DND-41 (cell line): Measurements from ENCODE around the gene MYADM.

ENCODE experiments used
- ATAC-seq: fragments of 200-7000 bp; cut with Tn5 transposase; 3 replicates; pipeline ENCODE4 v1.9.1; 2021; ENCODE audit warnings: low read depth; ENCODE audit not compliant: insufficient read depth
- DNase-seq: peaks from one replicate; pipeline ENCODE4 v3.0.0-alpha.2; 2020
- H2AFZ ChIP-seq: 2 replicates; pipeline ENCODE4 v1.6.0; 2012; ENCODE audit warnings: low read depth, low read length
- H3K27ac ChIP-seq: 2 replicates; pipeline ENCODE4 v1.5.1; 2012; ENCODE audit warnings: low read length, inconsistent platforms
- H3K27me3 ChIP-seq: fragments of 200-600 bp; sonication (generic); 2 replicates; pipeline ENCODE4 v1.6.0; 2012; ENCODE audit warnings: low read length, mild to moderate bottlenecking, inconsistent platforms; ENCODE audit not compliant: insufficient read depth, poor library complexity
- H3K36me3 ChIP-seq: 2 replicates; pipeline ENCODE4 v1.5.1; 2012; ENCODE audit warnings: low read length, inconsistent platforms; ENCODE audit not compliant: insufficient read depth
- H3K4me1 ChIP-seq: 2 replicates; pipeline ENCODE4 v1.5.1; 2012; ENCODE audit warnings: mild to moderate bottlenecking, low read length; ENCODE audit not compliant: insufficient read depth
- H3K4me2 ChIP-seq: 2 replicates; pipeline ENCODE4 v1.6.0; 2012; ENCODE audit warnings: mild to moderate bottlenecking, moderate library complexity, low read length, inconsistent platforms; ENCODE audit not compliant: insufficient read depth
- H3K4me3 ChIP-seq, 2 experiments: fragments of 200-600 bp in 1 of 2; shearing (Covaris generic) in 1 of 2; 2 replicates each; pipeline ENCODE4 v1.5.1; 2012 to 2016; ENCODE audit warnings: inconsistent platforms in 2 of 2, low read length in 2 of 2, mild to moderate bottlenecking in 2 of 2, low read depth in 1 of 2, moderate library complexity in 1 of 2
- H3K79me2 ChIP-seq: 2 replicates; pipeline ENCODE4 v1.6.0; 2012; ENCODE audit warnings: low read length, inconsistent platforms; ENCODE audit not compliant: insufficient read depth
- H3K9ac ChIP-seq: 2 replicates; pipeline ENCODE4 v1.6.0; 2012; ENCODE audit warnings: low read depth, mild to moderate bottlenecking, inconsistent platforms, low read length, moderate library complexity
- H3K9me3 ChIP-seq: 2 replicates; pipeline ENCODE4 v1.5.1; 2012; ENCODE audit warnings: low read length, moderate library complexity, mild to moderate bottlenecking, inconsistent platforms; ENCODE audit not compliant: insufficient read depth, severe bottlenecking
- H4K20me1 ChIP-seq: 2 replicates; pipeline ENCODE4 v1.6.0; 2012; ENCODE audit warnings: low read length; ENCODE audit not compliant: insufficient read depth
- EZH2 ChIP-seq: IDR thresholded peaks from 3 replicates; pipeline ENCODE4 v1.6.1; 2012; ENCODE audit warnings: borderline replicate concordance, low read depth, mild to moderate bottlenecking, moderate library complexity, low read length, inconsistent platforms; ENCODE audit not compliant: severe bottlenecking
- TF ChIP-seq, protein P1 (sequence below): IDR thresholded peaks from 2 replicates; pipeline ENCODE4 v1.5.1; 2012; ENCODE audit warnings: borderline replicate concordance, low read length, moderate library complexity, mild to moderate bottlenecking; ENCODE audit not compliant: poor library complexity, severe bottlenecking; ENCODE audit errors: extremely low read depth

Gene MYADM

DNA sequence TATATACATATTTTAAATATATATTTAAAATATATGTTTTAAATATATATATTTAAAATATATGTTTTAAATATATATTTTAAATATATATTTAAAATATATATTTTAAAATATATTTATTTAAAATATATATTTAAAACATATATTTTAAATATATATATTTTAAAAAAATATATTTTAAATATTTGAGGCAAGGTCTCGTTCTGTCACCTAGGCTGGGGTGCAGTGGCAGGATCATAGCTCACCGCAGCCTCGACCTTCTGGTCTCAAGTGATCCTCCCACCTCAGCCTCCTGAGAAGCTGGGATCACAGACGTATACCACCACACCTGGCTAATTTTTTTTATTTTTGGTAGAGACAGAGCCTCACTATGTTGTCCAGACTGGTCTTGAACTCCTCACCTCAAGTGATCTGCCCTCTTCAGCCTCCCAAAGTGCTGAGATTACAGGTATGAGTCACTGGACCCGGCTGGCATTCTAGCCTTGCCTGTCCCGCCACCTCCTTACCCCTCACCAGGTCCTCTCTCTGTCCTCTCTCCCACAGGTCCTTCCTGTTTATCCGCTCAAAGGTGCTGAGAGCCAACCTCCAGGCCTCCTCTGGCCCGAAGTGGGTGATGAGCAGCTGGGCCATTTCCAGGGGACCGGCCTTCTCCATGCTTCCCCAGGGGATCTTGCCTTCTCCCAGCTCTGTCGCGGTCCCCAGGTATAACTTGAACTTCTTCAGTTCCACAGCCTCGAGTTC, 44.1 kb upstream of the MYADM start:
- no peak for DNase-seq
- H3K4me2 ChIP-seq: no peak overlapping the region

DNA sequence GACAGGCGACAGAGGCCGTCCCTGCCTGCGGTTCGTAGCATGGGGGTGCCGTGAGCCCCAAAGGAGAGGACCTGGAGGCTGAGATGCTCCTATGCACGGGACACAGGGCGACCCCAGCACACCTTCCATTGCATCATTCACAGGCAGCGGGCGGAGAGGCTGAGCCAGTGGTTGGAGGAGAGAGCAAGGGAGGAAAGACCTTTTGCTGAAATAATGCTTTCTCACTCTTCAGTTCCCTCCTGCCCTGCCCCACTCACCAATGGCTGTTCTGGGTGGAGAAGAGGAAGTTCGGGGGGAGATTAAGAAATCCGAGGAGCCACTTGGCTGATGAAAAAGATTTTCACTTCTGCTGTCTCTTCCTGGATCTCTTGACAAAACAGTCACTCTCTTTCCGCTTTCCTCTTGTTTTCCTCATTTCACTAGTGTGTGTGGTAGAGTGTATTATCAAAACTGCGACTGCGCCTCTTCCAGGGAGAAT, 43.5 kb upstream of the MYADM start, which contains the start of gene NLRP12:
NLRP12 (minus strand) TSS at position 181 of the 478 bp plus-strand sequence; CDS start at position 41, 140 bp downstream.
- Histone ChIP-seq H2AFZ (no peak within 1 kb of the TSS), H3K4me2 (no peak within 1 kb of the TSS), H3K79me2 (no peaks in the 10 kb centered on the region), H3K4me3 (no peak within 1 kb of the TSS), H3K27me3 (no peaks in the 10 kb centered on the region), H3K9me3 (no peaks in the 10 kb centered on the region), H3K9ac (no peak within 1 kb of the TSS), H3K27ac (no peak within 1 kb of the TSS), H3K36me3 (no peaks in the 10 kb centered on the region), H4K20me1 (no peaks in the 10 kb centered on the region), H3K4me1 (no peaks in the 10 kb centered on the region)
- ATAC-seq: no peak
- DNase-seq: no peak
- TF ChIP-seq, protein P1, sequence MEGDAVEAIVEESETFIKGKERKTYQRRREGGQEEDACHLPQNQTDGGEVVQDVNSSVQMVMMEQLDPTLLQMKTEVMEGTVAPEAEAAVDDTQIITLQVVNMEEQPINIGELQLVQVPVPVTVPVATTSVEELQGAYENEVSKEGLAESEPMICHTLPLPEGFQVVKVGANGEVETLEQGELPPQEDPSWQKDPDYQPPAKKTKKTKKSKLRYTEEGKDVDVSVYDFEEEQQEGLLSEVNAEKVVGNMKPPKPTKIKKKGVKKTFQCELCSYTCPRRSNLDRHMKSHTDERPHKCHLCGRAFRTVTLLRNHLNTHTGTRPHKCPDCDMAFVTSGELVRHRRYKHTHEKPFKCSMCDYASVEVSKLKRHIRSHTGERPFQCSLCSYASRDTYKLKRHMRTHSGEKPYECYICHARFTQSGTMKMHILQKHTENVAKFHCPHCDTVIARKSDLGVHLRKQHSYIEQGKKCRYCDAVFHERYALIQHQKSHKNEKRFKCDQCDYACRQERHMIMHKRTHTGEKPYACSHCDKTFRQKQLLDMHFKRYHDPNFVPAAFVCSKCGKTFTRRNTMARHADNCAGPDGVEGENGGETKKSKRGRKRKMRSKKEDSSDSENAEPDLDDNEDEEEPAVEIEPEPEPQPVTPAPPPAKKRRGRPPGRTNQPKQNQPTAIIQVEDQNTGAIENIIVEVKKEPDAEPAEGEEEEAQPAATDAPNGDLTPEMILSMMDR: no peak
- TF ChIP-seq EZH2: no peak

More for the DNA sequence above, 44.1 kb upstream of the MYADM start:
- Histone ChIP-seq H3K4me3 (no peak overlapping the region), H3K27me3 (no peaks in the 10 kb centered on the region), H3K36me3 (no peaks in the 10 kb centered on the region), H3K4me1 (no peaks in the 10 kb centered on the region), H3K27ac (no peak overlapping the region), H4K20me1 (peaks cover 3% of the 10 kb centered on the region; the same call in 1 of the 2 replicates), H3K9me3 (no peaks in the 10 kb centered on the region), H3K79me2 (no peaks in the 10 kb centered on the region), H2AFZ (no peak overlapping the region), H3K9ac (no peak overlapping the region)
- ATAC-seq: no peak
- TF ChIP-seq EZH2: no peak
- TF ChIP-seq, protein P1: no peak

DNA sequence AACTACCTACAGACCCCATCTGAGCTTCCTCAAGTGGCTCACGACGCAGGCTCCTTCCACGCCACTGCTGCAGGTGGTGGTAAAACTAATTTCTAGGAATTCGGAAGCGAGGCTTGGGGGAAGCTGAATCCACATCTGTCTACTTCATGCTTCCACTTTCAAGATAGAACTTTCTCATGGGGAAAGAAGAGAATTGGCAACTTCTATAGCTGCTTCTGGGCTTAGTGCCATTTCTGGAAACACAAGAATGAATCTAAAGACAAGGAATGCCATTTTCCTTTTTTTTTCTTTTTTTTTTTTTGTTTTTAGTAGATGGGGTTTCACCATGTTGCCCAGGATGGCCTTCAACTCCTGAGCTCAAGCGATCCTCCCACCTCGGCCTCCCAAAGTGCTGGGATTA, 40.8 kb upstream of the MYADM start:
- no peaks in the 10 kb centered on the region for H3K9me3 ChIP-seq
- no peaks in the 10 kb centered on the region for H3K4me1 ChIP-seq
- H4K20me1 ChIP-seq: no peaks in the 10 kb centered on the region
- no peaks in the 10 kb centered on the region for H3K36me3 ChIP-seq
- ATAC-seq: no peak
- DNase-seq: no peak
- H3K4me3 ChIP-seq: no peak overlapping the region
- H3K27ac ChIP-seq: no peak overlapping the region
- no peak overlapping the region for H3K9ac ChIP-seq
- no peaks in the 10 kb centered on the region for H3K79me2 ChIP-seq
- H3K4me2 ChIP-seq: no peak overlapping the region
- H2AFZ ChIP-seq: no peak overlapping the region
- TF ChIP-seq, protein P1: no peak
- no peak for TF ChIP-seq EZH2
- H3K27me3 ChIP-seq: no peaks in the 10 kb centered on the region
